Hematopoietic multipotent progenitor cell treated with erythropoietin and hydrocortisone succinate and interleukin-3 and kit ligand, for 6 days (in vitro differentiated cells): Measurements from ENCODE around the gene WDR33.

Source experiments
- DNase-seq: peaks from one replicate; pipeline ENCODE4 v3.0.0-alpha.2; 2015

WDR33 gene

DNA sequence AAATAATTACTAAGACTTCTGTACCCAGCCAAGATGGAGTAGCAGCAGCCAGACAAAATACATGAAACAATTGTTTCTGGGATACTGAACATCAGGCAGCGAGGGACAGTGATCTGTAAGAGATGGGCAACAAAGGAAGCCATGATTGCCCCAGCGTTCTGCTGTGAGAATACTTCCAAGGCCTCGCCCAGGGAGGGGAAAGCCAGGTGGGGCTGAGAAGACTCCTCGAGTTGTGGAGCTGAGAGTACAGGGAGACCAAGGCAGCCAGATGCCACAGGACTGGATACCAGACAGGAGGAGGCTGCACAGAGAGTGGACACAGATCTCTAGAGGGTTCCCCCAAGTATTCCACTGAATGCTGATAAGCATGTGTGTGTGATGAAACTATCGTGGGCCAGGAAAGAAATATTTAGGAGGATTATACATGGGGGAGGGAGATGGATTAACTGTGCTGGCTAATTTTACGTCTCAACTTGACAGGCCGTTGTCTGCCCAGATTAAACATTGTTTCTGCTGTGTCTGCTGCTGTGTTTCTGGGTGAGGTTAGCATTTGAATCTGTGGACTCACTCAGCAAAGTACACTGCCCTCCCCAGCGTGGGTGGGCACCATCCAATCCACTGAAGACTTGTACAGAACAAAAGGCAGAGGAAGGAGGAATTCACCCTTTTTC is 125.4 kb downstream of the WDR33 start:
- DNase-seq, result no peak

DNA sequence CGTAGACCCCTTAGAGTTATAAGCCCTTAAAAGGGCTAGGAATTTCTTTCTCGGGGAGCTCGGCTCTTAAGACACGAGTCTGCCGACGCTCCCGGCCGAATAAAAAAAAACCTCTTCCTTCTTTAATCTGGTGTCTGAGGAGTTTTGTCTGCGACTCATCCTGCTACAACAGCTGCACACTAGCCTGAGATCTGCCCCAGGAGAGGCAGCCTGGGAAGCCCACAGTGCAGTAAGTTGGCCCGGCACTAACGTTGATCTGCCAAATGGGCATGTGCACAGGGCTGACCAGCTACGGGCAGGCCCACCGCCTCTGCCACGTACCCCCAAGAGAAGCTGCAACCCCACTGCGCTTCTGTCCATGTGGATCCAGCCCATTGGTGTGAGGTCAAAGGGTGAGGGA is 127.2 kb downstream of the WDR33 start:
- DNase-seq, result no peak

DNA sequence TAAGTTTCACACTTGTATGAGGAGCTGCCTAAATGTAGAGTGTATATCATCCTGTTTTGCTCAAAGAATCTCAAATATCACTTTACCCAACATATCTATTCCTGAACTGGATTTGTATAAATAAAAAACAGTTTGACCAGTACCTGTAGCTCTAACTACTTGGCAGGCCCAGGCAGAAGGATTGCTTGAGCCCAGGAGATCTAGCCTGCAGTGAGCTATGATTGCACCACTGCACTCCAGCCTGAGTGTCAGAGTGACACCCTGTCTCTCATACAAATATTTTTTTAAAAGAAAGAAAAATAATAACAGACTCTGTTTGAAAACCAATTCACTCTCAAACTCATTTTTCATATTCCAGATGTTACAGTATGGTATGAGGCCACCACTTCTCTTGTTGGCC is 127.9 kb downstream of the WDR33 start:
- no peak for DNase-seq

DNA sequence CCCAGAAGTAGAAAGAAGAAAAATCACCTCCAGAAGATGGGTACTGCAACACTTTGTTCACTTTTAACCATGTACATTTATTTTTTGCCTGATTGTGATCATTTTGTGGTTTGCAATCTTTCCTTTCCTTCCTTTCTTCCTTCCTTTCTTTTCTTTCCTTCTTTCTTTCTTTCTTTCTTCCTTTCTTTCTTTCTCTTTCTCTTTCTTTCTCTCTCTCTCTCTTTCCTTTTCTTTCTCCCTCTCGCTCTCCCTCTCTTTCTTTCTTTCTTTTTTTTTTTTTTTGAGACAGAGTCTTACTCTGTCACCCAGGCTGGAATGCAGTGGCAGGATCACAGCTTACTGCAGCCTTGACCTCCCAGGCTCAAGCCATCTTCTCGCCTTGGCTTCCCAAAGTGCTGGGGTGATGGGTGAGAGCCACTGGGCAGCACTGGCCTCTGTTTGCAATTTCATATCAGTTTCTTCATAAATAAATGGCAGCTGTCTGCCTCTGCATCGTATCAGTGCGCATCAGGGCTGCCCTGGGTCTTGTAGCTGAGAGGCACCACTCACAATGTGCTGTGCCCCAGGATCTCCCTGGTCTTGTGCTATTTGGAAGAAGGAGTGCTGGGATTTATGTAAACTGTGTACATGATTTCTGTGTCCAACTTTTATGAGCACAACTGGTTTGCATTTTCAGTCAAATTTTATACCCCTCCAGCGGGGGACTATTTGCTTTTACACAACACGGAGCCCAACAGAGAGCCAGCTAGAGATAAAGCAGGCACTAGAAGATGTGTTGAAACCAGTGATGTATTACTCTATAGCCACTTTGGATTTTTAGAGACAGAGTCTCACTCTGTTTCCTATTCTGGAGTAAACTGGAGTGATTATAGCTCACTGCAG is 128.8 kb downstream of the WDR33 start:
- no peak for DNase-seq

DNA sequence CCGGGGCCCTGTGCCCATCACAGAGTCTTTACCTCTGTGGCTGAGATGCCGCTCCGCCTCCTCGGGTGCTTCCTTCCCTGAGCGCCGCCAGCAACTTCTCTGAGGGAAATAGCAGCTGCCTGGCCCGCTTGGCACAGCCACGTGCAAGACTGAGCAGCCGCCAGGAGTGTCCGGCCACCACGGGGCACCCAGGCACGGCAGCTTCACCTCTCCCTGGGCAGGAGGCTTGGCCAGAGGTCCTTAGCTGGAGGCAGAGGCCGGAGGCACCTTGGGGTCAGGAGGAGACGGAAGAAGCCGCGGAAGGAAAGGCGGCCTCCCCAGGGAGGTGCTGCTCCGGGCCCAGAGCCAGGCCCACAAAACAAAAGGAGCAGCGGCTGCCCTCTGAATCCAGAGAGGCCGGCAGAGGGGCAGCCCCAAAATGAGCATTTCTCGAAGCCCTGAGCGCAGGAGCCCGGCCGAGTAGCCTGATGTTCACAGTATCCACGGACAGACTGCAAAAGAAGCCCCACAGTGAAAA is 129.6 kb downstream of the WDR33 start:
- no peak for DNase-seq

DNA sequence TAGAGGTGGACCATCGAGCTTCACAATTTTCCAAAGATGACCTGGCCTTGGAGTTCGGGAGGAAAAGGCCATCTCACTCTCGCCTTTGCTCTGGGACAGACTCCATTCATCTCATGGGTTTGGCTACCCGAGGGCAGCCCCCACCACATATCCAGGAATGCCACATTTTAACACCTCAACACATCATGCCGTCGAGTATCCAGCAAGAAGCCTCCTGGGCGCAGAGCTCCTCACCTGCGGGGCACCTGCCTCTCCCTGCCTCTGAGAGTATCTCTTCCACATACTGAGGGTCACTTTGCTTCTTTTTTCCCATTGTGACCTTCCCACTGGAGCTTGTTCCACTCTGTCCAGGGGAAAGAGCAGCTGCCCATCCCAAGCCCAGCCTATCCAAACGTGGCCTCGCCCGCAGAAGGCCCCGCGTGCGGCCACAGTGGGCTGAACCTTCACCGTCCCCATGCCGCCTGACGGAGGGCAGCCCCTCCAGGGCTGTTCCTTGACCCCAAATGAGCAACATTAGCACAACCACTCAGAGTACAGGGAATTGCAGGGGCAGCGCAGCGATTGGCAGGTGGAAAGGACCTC is 130.2 kb downstream of the WDR33 start:
- DNase-seq, result no peak

DNA sequence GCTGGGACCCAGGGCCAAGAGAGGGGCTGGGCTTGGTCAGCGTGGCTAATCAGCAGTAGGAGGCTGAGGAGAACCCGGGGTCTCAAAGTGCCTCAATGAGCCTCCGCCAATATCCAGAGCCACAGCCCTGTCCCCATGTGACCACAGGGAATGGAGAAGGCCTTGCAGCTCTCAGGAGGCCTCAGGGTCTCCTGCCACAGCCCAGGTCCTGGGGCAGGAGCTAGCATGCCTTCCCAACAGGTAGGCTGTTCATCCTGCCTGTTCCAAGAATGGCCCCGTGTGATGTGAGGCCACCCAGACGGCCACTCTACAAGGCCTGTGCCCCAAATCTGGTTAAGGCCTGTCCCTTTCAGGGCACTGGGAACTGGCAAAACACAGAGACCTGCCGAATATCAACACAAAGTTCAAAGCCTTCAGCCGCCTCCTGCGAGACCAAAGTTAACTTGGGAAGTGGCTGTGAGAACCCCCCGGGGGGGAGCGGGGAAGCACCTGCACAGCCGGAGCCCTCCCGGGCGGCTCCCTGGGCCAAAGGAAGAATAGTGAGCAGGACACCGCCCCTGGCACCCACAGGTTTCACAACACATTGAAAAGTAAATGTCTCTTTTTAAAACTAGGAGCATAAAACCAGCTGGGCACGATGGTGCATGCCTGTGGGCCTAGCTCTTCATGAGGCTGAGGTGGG is 131.2 kb downstream of the WDR33 start:
- no peak for DNase-seq

DNA sequence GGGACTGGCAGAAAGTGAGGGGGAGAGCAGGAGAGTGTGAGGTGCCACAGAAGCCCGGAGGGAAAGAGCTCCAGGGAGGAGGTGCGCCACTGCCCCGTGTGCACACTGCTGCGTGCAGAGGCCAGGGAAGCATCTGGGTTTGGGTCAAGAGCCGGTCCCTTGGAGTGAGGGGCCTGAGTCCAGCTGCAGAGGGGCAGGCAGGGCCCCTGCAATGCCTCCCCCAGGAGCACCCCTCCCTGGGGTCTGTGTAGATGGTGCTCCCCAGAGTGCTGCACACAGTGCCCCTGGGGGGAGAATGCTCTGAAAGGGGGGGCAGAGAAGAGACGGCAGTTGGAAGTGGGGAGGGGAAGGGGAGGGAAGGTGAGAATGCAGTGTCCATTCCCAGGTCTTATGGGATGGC is 132.0 kb downstream of the WDR33 start:
- no peak for DNase-seq

DNA sequence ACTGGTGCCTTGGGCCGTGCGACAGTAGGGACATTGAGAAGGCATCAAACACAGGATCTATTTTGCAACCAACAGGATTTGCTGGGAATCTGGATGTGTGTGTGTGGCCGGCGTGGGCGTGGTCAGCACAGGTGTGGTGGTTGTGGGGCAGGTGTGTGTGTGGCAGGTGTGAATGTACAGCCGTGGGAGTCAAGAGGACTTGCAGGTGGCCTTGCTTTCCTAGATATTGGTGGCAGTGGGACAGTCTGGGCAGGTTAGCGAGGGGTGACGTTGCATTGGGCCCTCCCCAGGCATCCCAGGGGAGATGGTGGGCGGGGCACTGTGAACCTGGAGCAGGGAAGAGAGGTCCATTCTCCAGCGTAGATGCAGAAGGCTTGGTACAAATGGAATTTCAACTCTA is 132.4 kb downstream of the WDR33 start:
- no peak for DNase-seq

DNA sequence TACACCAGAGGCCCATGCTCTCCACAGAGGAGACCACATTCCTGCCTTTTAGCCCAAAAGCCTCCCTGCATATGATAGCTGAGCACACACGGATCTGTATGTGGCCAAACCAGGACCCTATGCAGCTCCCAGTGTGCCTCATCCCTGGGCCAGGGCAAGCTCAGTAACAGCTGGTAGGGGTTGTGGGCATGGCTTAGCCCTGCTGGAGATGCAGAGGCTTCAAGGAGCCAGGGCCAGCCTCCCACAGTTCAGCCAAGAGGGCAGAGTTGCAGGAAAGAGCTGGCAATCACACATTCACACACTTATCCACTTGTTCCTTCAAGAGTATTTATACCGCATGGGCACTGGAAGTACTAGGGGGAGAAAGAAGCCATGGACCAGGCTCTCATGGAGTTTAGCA is 134.1 kb downstream of the WDR33 start:
- DNase-seq, result no peak

DNA sequence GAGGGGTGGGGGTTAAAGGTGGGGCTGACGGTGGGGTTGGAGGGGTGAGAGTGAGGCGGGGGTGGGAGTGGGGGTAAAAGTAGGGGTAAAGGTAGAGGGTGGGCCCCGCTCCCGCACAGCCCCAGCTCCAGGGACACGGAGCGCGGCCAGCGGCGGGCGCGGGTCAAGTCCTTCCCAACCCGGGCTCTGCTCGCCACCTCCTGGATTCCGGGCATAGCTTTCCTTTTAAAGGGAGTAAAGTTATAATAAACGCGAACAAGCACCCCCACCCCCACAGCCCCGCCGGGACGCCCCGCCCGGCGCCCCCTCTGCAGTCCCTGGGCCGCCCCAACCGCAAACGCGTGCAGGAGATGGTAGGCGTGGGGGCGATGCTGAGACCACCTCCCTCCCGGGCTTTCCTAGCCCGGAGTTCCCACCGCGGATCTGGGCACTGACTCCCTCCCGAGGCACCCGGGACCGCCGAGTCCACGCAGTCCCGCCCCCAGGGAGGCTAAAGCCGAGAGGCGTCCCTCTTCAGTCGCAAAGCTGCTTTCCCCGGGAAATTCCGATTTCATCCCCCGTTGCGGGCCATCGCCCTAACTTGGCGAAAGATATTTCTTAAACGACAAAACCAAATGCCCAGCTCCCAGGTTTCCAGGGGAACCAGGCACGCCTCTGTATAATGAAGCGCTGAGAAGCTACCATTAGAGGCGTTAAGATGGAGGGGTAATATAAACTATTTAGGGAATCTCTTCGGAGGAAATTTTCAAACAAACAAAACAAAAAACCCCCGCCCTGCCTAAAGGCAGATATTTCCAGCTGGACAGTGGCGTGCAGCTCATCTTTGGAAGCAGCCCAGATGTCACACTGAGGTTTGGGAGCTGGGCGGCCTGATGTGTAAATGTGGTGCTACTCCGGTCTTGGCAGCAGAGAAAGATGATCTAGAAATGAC is 135.4 kb downstream of the WDR33 start, which contains the start of gene LIMS2:
LIMS2 (minus strand) TSS at position 200 of the 931 bp plus-strand sequence. CDS start 506 bp downstream, outside the sequence.
- DNase-seq, result peak; percentile 17

DNA sequence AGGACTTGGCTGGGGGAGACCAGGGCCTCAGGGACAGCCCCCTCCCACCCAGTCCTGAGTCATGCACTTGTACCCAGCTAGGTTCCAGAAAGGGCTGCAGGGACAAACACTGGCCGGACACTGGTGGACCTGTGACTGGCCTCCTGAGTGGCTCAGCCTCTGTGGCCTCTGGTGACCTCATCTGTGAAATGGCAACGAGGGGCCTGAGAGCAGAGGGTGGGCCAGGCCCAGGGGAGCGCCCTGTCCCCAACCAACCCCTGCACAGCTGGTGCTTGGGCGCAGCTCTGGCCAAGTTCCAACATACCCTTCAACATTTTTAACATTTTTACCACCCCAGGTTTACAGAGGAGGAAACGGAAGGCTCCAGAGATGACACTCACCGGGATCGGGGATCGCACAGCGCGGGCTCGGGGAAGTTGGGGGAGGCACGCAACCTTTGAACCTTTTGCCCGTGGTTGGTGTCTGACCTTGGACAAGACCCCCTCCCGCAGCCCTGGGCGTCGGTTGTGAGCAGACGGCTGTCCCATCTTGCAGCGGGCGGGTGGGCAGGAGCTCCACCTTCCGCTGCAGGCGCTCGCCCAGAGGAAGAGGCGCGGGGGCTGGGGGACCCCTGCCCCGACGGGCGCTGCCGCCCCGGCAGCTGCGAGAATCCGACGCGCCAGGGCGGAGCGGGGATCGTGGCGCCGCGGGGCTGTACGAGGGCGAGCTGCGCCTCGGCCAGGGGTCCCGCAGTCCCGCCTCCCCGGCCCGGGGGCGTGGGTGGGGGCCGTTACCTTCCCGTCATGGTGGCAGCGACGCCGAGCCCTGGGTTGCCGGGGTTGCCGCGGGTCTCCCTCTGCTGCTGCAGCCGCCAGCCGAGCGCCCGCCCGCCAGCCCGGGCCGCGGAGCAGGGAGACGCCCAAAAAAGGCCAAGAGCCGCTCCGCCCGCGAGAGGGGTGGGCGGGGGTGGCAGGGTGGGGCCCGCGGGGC is 136.4 kb downstream of the WDR33 start:
- peak; percentile 46 for DNase-seq

DNA sequence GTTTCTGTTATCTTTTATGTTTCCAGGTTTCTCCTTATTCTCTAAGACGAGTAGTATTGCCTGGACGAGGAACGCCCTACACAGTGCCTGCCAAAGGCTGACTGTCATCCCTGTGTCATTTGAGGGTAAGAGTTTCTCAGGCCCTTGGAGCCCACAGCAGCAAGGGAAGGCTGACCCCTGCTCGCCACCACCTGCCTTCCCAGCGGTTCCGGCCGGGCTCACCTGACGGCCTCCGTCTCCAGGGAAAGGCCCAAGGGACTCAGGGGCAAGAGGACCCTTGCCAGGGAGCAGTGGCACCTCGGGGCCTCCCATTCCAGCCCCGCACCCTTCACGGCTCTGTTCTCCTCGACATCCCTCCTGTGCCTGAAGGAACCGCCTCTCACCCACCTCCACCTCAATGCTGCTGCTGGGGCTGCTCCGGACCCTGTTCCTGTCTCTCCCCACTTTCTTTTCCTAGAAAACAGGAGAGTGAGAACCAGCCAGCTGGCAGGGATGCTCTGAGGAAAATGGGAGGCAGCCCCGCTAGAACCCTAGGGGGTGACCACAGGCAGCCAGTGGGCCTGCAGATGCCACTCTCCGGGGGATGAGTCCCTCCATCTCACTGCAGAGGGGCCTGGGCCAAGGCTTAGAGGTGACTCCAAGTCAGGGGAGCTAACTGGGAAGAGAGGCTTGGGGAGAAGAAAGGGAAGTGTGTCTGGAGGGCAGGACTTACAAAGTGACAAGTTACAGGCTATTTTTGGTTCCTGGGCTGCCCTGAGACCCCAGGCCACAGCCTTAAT is 137.5 kb downstream of the WDR33 start:
- no peak for DNase-seq

DNA sequence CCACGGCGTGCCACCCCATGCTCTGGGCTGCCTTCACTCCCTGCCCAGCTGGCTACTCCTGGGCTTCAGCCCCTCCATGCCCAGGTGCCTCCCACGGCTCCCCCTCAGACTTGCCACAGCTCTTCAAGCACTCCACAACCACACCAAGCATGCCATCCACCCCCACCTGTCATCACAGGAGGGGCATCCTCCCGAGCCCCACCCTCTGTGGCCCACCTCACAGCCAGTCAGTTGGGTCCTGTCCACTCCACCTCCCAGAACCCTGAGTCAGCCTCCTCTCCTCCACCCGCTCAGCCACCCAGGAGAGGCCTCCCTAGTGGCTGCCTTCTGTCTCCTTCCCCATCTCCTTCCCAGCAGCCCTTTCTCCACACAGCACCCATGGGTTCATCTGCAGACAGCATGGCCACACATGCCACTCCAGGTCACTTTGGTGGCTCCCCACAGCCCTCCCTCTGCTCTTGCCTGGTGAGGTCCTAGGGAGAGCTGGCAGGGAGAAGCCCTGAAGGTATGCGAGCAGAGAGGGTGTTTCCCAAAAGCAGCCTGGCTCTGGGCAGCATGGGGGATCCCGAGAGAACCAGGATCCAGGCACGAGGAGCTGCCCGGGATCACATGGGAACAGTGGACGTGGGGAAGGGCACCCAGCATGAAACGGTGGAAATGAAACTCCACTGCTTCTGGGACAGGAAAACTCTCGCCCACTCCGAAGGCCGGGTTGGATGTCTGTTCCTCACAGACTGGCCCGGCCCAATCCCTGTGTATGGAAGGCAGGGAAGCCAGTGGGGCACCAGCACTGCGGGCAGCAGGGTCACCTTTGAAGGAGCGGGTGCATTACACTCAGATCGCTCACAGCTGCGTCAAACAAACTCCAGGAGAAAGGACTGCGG is 138.4 kb downstream of the WDR33 start:
- DNase-seq, result no peak

DNA sequence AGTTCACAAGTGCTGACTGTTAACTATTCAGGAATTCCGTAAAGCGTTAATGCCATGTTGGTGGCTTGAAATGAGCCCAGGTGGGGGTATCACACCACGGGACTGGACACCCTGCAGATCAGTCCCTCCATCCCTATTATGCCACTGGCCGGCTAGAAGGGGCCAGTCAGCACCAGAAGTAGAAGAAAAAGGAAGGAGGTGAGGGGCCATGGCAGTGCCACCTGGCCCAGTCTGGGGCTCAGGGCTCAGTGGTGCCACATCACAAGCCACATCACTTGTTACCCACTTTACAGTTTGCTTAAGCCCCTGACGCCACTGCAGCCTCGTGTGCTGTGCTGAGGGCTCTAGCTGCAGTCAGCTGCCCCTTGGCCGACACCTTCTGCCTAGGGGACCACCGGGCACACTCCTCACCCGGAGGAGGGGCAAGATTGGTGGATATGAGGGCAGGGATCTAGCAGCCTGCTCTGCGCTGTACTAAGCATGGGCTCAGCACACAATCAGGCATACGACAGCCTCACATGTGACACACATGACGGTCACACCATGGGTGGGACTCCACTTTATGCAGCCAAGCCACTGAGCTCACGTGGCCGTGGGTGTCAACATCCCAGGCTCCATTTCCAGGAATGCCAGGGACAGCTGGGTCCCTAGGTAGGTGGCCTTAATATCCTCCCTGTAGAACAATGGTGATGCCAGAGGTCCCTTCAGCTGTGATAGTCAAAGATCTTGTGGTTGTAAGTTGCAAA is 139.2 kb downstream of the WDR33 start:
- DNase-seq, result no peak

DNA sequence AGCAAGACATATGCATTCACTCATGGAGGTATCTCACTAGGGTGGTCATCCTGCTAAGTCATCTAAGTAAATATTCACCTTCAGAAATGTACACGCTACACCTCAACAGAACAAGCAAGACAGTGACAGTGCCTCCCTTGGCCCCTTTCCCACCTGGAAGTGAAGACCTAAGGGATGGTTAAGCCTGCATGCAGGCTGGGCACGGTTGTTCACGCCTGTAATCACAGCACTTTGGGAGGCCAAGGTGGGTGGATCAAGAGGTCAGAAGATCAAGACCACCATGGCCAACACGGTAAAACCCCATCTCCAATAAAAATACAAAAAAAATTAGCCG is 140.0 kb downstream of the WDR33 start:
- DNase-seq, result no peak

DNA sequence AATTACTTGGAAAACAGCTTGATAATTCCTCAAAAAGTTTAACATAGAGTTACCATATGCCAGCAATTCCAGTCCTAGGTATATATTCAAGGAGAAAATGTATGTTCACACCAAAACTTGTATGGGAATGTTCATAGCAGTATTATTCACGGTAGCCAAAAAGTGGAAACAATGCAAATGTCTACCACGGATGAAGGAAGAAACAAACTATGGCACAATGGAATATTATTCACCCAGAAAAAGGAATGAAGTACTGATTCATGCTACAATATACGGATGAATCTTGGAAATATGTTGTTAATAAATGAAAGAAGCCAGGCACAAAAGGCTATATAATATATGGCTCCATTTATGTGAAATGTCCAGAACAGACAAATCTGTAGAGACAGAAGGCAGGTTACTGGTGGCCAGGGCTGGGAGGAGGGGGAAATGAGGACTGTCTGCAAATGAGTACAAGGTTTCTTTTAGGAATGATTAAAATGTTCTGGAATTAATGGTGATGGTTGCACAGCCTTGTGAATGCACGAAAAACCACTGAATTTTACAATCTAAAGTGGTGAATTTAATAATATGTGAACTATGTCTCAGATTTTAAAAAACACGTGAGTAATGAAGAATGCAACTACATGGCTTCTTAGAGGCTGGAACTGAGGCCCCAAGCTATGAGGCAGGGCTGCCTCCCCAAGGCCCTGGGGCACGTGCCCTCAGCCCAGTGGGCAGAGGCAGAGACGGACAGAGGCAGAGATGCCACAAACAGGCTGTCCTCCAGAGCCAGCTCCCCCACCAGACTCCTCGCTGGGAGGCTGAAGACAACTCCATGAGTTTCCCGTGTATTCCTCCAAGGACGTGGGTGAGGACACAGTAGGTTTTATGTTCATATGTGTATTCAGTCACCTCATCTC is 140.7 kb downstream of the WDR33 start:
- DNase-seq, result no peak
